K562 (cell line): Measurements from ENCODE around the gene DNAJC13. TPM values are rescaled to one million over a fixed set of nuclear protein-coding genes. Genes with fewer than 3 reads are reported as not detected.

Experiments
- CBX8 ChIP-seq: fragments of 200-600 bp; sonication (generic); IDR thresholded peaks from 2 replicates; pipeline ENCODE4 v1.6.1; 2012; ENCODE audit warnings: borderline replicate concordance, mixed run types, low read depth, mild to moderate bottlenecking, moderate library complexity, mixed read lengths, low read length, control low read depth, inconsistent platforms; ENCODE audit not compliant: poor library complexity, severe bottlenecking; ENCODE audit errors: extremely low read depth
- CREB5 ChIP-seq: fragments of 250-450 bp; sonication (Bioruptor Pico); IDR thresholded peaks from 2 replicates; pipeline ENCODE4 v1.5.0; 2020; ENCODE audit warnings: mild to moderate bottlenecking
- ETS2 ChIP-seq: IDR thresholded peaks from 2 replicates; pipeline ENCODE4 v1.6.1; 2016; ENCODE audit warnings: borderline replicate concordance, missing genetic modification characterization, mild to moderate bottlenecking, moderate library complexity, missing compliant biosample characterization; ENCODE audit not compliant: poor library complexity, severe bottlenecking
- FIP1L1 ChIP-seq: fragments of 200-400 bp; formaldehyde crosslinking; IDR thresholded peaks from 2 replicates; pipeline ENCODE4 v1.6.1; 2018; ENCODE audit warnings: mild to moderate bottlenecking, low read depth, low read length; ENCODE audit not compliant: poor library complexity, severe bottlenecking
- FOSL1 ChIP-seq: fragments of 200-800 bp; sonication (Bioruptor generic); conservative IDR thresholded peaks from 2 replicates; pipeline ENCODE4 v1.6.1; 2016; ENCODE audit warnings: missing genetic modification characterization, missing compliant biosample characterization
- GATAD2A ChIP-seq: fragments of 450-650 bp; IDR thresholded peaks from 2 replicates; pipeline ENCODE4 v1.6.1; 2017
- GTF2F1 ChIP-seq: IDR thresholded peaks from 2 replicates; pipeline ENCODE4 v1.6.1; 2011; ENCODE audit warnings: low read depth, low read length, improper control_type of control experiment
- HDAC2 ChIP-seq: fragments of 450-650 bp; IDR thresholded peaks from 2 replicates; pipeline ENCODE4 v1.6.1; 2016; ENCODE audit warnings: mild to moderate bottlenecking
- JUN ChIP-seq, 2 experiments: sonication (generic) in 1 of 2; formaldehyde crosslinking in 1 of 2; IDR thresholded peaks; 2 replicates each; pipeline versions ENCODE4 v1.6.1 to v1.8.0; 2012 to 2022; ENCODE audit warnings: borderline replicate concordance in 2 of 2, mild to moderate bottlenecking in 2 of 2, improper control_type of control experiment in 1 of 2, low read depth in 1 of 2, low read length in 1 of 2, missing genetic modification reagents in 1 of 2
- JUND ChIP-seq, 2 experiments: IDR thresholded peaks; 2 replicates in 1 of 2; 3 replicates in 1 of 2; pipeline ENCODE4 v1.6.1; 2011; ENCODE audit warnings: borderline replicate concordance in 2 of 2, low read depth in 2 of 2, low read length in 2 of 2, improper control_type of control experiment in 1 of 2, missing biosample characterization in 1 of 2, missing genetic modification characterization in 1 of 2, missing genetic modification reagents in 1 of 2
- MITF ChIP-seq: IDR thresholded peaks from 2 replicates; pipeline ENCODE4 v1.6.1; 2014; ENCODE audit warnings: antibody characterized with exemption
- MXI1 ChIP-seq: IDR thresholded peaks from 2 replicates; pipeline ENCODE4 v1.6.1; 2011; ENCODE audit warnings: low read depth, mild to moderate bottlenecking, improper control_type of control experiment, low read length
- NFIC ChIP-seq: fragments of 450-650 bp; IDR thresholded peaks from 2 replicates; pipeline ENCODE4 v1.6.1; 2017; ENCODE audit warnings: mild to moderate bottlenecking, inconsistent platforms
- PBX2 ChIP-seq, 2 experiments: IDR thresholded peaks in 1 of 2; conservative IDR thresholded peaks in 1 of 2; 2 replicates each; pipeline ENCODE4 v1.6.1; 2016; ENCODE audit warnings: low read depth in 2 of 2, mild to moderate bottlenecking in 1 of 2, missing compliant biosample characterization in 1 of 2, missing genetic modification characterization in 1 of 2, moderate library complexity in 1 of 2
- SMAD4 ChIP-seq: fragments of 250-450 bp; sonication (Bioruptor Pico); conservative IDR thresholded peaks from 2 replicates; pipeline ENCODE4 v1.8.0; 2021; ENCODE audit warnings: inconsistent platforms, mild to moderate bottlenecking, moderate library complexity
- SMARCA4 ChIP-seq: fragments of 450-650 bp; IDR thresholded peaks from 2 replicates; pipeline ENCODE4 v1.6.1; 2016
- STAG1 ChIP-seq: sonication (generic); formaldehyde crosslinking; IDR thresholded peaks from 2 replicates; pipeline ENCODE4 v1.5.0; 2020; ENCODE audit warnings: missing genetic modification reagents, borderline replicate concordance
- TGIF2 ChIP-seq: sonication (generic); formaldehyde crosslinking; IDR thresholded peaks from 2 replicates; pipeline ENCODE4 v1.8.1; 2022; ENCODE audit warnings: mild to moderate bottlenecking, missing genetic modification reagents, moderate library complexity
- YBX1 ChIP-seq: fragments of 450-650 bp; IDR thresholded peaks from 2 replicates; pipeline ENCODE4 v1.7.1; 2016; ENCODE audit warnings: mild to moderate bottlenecking
- ZKSCAN3 ChIP-seq: fragments of 250-450 bp; sonication (Bioruptor Pico); IDR thresholded peaks from 2 replicates; pipeline ENCODE4 v1.4.0; 2020
- ZNF134 ChIP-seq: fragments of 250-450 bp; sonication (Bioruptor Pico); conservative IDR thresholded peaks from 2 replicates; pipeline ENCODE4 v1.4.0; 2020
- ZNF239 ChIP-seq: fragments of 250-450 bp; sonication (Bioruptor Pico); IDR thresholded peaks from 2 replicates; pipeline ENCODE4 v1.4.0; 2020; ENCODE audit warnings: mild to moderate bottlenecking
- ZNF311 ChIP-seq: fragments of 250-450 bp; sonication (Bioruptor Pico); IDR thresholded peaks from 2 replicates; pipeline ENCODE4 v1.4.0; 2020; ENCODE audit warnings: mild to moderate bottlenecking, moderate library complexity
- polyA plus RNA-seq, 8 experiments: library from polyadenylated mRNA; depleted of rRNA in 4 of 8; stranded (reverse) in 5 of 8; unstranded in 3 of 8; fragments of >200 nt; fragmentation: Nextera tagmentation in 2 of 8; fragmentation: Illumina TruSeq in 1 of 8; extraction: Ambion mirVana in 2 of 8; extraction: Trizol in 1 of 8; gene quantifications; 2 replicates each; pipeline versions ENCODE4 v1.2.1 to v1.2.3, GENCODE V29; 2011 to 2014; ENCODE audit warnings: inconsistent platforms in 1 of 8, missing spikeins in 1 of 8
- total RNA-seq, 7 experiments: library from RNA; depleted of rRNA in 6 of 7; stranded (reverse); fragments of >200 nt in 6 of 7; fragmentation: Illumina TruSeq in 2 of 7; extraction: Trizol in 2 of 7; gene quantifications; 2 replicates each; pipeline versions ENCODE4 v1.2.1 to v1.2.3, GENCODE V29; 2011 to 2021; ENCODE audit warnings: low replicate concordance in 1 of 7

DNAJC13 gene
- total and polyA plus RNA-seq, 9 of the 15 experiments (the other 6 are each of a cell fraction or from before 2014, with no cell fraction given) = 2.9 to 17.1 (median 10.2) TPM

GRCh38 chr3:132432639-132433038 is 15.3 kb downstream of the DNAJC13 start (continued):
- TF ChIP-seq FIP1L1 (no peak), PBX2 (CRISPR knock-in tag; IDR thresholded peaks at IDR 0.05; ENCODE audit: low read depth) (no peak), PBX2 (tag; conservative IDR thresholded peaks at IDR 0.05; ENCODE audit: low read depth) (0 out of 2 replicates have a peak, but pooled peaks have one; percentile 33), NFIC (no peak), GTF2F1 (no peak), SMAD4 (CRISPR knock-in tag) (no peak), SMARCA4 (peak; percentile 71), ZKSCAN3 (CRISPR knock-in tag) (no peak), GATAD2A (no peak), TGIF2 (CRISPR knock-in tag) (no peak), FOSL1 (tag) (peak; percentile 90), JUND (IDR thresholded peaks at IDR 0.05; ENCODE audit: borderline replicate concordance, low read depth, low read length) (peak; percentile 95), JUND (tag; IDR thresholded peaks at IDR 0.05; ENCODE audit: borderline replicate concordance, low read depth, low read length) (peak; percentile 82), JUN (IDR thresholded peaks at IDR 0.05; ENCODE audit: borderline replicate concordance, low read depth, low read length) (peak; percentile 74; the same call in 1 of the 2 replicates), JUN (CRISPR knock-in tag; IDR thresholded peaks at IDR 0.05; ENCODE audit: borderline replicate concordance) (no peak), CBX8 (no peak), ZNF134 (CRISPR knock-in tag) (no peak), ZNF239 (no peak), STAG1 (no peak), MXI1 (no peak), ZNF311 (CRISPR knock-in tag) (no peak), YBX1 (no peak), ETS2 (no peak), CREB5 (CRISPR knock-in tag) (no peak), MITF (0 out of 2 replicates have a peak, but pooled peaks have one; percentile 31), HDAC2 (no peak)
